SK-N-SH (cell line): ENCODE results near the gene TNIP2.

Experiments used
- CTCF ChIP-seq: fragments of 200-600 bp; sonication (generic); IDR thresholded peaks from 2 replicates; pipeline ENCODE4 v1.6.1; 2017; ENCODE audit warnings: antibody characterized with exemption, mild to moderate bottlenecking, moderate library complexity
- FOXM1 ChIP-seq: IDR thresholded peaks from 2 replicates; pipeline ENCODE4 v1.4.0; 2012; ENCODE audit warnings: low read depth, mild to moderate bottlenecking
- MAX ChIP-seq: IDR thresholded peaks from 2 replicates; pipeline ENCODE4 v1.4.0; 2012; ENCODE audit warnings: low read depth
- MEF2A ChIP-seq: IDR thresholded peaks from 2 replicates; pipeline ENCODE4 v1.4.0; 2012; ENCODE audit warnings: low read depth, borderline replicate concordance
- SIN3A ChIP-seq: IDR thresholded peaks from 2 replicates; pipeline ENCODE4 v1.6.1; 2012; ENCODE audit warnings: low read depth, mild to moderate bottlenecking, low read length, moderate library complexity, borderline replicate concordance
- SMC3 ChIP-seq: IDR thresholded peaks from 2 replicates; pipeline ENCODE4 v1.6.1; 2012; ENCODE audit warnings: low read depth, low read length, improper control_type of control experiment
- TAF1 ChIP-seq: IDR thresholded peaks from 2 replicates; pipeline ENCODE4 v1.6.1; 2012; ENCODE audit warnings: low read depth, mild to moderate bottlenecking, low read length, moderate library complexity, borderline replicate concordance

- TF ChIP-seq CTCF: no peak
- TF ChIP-seq MAX: no peak
- no peak for TF ChIP-seq FOXM1
- no peak for TF ChIP-seq TAF1
- TF ChIP-seq MEF2A: no peak
- no peak for TF ChIP-seq SMC3
- TF ChIP-seq SIN3A: no peak
Measured at GRCh38 chr4:2732526-2732925, 23.6 kb downstream of the TNIP2 start.
